Keratinocyte (primary cell): ENCODE data around the gene RNF150. TPM values are rescaled to one million over a fixed set of nuclear protein-coding genes. Genes with fewer than 3 reads are reported as not detected.

ENCODE experiments used
- DNase-seq: peaks from one replicate; pipeline ENCODE4 v3.0.0-alpha.2; 2011; ENCODE audit warnings: low read depth, missing footprints, low spot score
- FAIRE-seq: peaks from 2 replicates; lab custom pipeline; 2011; peaks lifted over from hg19 to GRCh38; lab: Jason Lieb, UNC
- H2AFZ ChIP-seq: 2 replicates; pipeline ENCODE4 v1.6.0; 2012; ENCODE audit warnings: low read length, control low read depth, inconsistent platforms; ENCODE audit not compliant: control insufficient read depth
- H3K27ac ChIP-seq: 2 replicates; pipeline ENCODE4 v1.5.1; 2011; ENCODE audit warnings: low read length; ENCODE audit not compliant: control insufficient read depth, insufficient read depth
- H3K27me3 ChIP-seq: 3 replicates; pipeline ENCODE4 v1.6.0; 2011; ENCODE audit warnings: low read length; ENCODE audit not compliant: control insufficient read depth, insufficient read depth; ENCODE audit errors: extremely low read depth
- H3K36me3 ChIP-seq, 2 experiments: 2 replicates in 1 of 2; 3 replicates in 1 of 2; pipeline ENCODE4 v1.5.1; 2011; ENCODE audit warnings: low read length in 2 of 2, mild to moderate bottlenecking in 1 of 2; ENCODE audit not compliant: control insufficient read depth in 2 of 2, insufficient read depth in 2 of 2; ENCODE audit errors: extremely low read depth in 1 of 2
- H3K4me1 ChIP-seq: 3 replicates; pipeline ENCODE4 v1.5.1; 2011; ENCODE audit warnings: low read length; ENCODE audit not compliant: control insufficient read depth, insufficient read depth; ENCODE audit errors: extremely low read depth
- H3K4me2 ChIP-seq: 3 replicates; pipeline ENCODE4 v1.6.0; 2011; ENCODE audit warnings: low read depth, low read length; ENCODE audit not compliant: control insufficient read depth, insufficient read depth; ENCODE audit errors: extremely low read depth
- H3K4me3 ChIP-seq, 3 experiments: fragments of 200-600 bp in 1 of 3; sonication (generic) in 1 of 3; 2 replicates in 2 of 3; 3 replicates in 1 of 3; pipeline ENCODE4 v1.5.1; 2011 to 2016; ENCODE audit warnings: low read length in 3 of 3, mild to moderate bottlenecking in 3 of 3, control low read depth in 2 of 3, inconsistent platforms in 1 of 3, low read depth in 1 of 3, mixed read lengths in 1 of 3, mixed run types in 1 of 3, moderate library complexity in 1 of 3; ENCODE audit not compliant: control insufficient read depth in 2 of 3, insufficient read depth in 2 of 3; ENCODE audit errors: extremely low read depth in 1 of 3
- H3K79me2 ChIP-seq: 2 replicates; pipeline ENCODE4 v1.6.0; 2012; ENCODE audit warnings: low read length; ENCODE audit not compliant: control insufficient read depth, insufficient read depth
- H3K9ac ChIP-seq: 3 replicates; pipeline ENCODE4 v1.6.0; 2011; ENCODE audit warnings: low read length; ENCODE audit not compliant: control insufficient read depth, insufficient read depth; ENCODE audit errors: extremely low read depth
- H3K9me1 ChIP-seq: 3 replicates; pipeline ENCODE4 v1.6.0; 2011; ENCODE audit warnings: low read length; ENCODE audit not compliant: control insufficient read depth, insufficient read depth; ENCODE audit errors: extremely low read depth
- H3K9me3 ChIP-seq: 2 replicates; pipeline ENCODE4 v1.5.1; 2012; ENCODE audit warnings: low read depth, low read length; ENCODE audit not compliant: control insufficient read depth
- H4K20me1 ChIP-seq: 3 replicates; pipeline ENCODE4 v1.6.0; 2011; ENCODE audit warnings: low read length; ENCODE audit not compliant: control insufficient read depth, insufficient read depth; ENCODE audit errors: extremely low read depth
- EZH2 ChIP-seq: IDR thresholded peaks from one replicate; pipeline ENCODE4 v1.6.1; 2012; ENCODE audit warnings: inconsistent platforms, mild to moderate bottlenecking, low read length, moderate library complexity
- dilution Hi-C: fragments of 300-500 bp; cut with MboI; formaldehyde crosslinking; loops from one replicate; pipeline ENCODE4 v1.7.0; 2020; ENCODE audit warnings: low sequenced_read_pairs; ENCODE audit not compliant: extremely low pct_ligation_motif_present
- polyA plus RNA-seq, 5 experiments: library from polyadenylated mRNA; depleted of rRNA in 3 of 5; stranded (reverse) in 3 of 5; stranded (forward) in 1 of 5; unstranded in 1 of 5; fragments of >200 nt; gene quantifications; 1 replicate in 1 of 5; 2 replicates in 3 of 5; 3 replicates in 1 of 5; pipeline versions ENCODE4 v1.2.1 to v1.2.3, GENCODE V29; 2011 to 2012; ENCODE audit warnings: missing spikeins in 2 of 5, low read depth in 1 of 5, low replicate concordance in 1 of 5
- TF ChIP-seq, protein P1 (sequence below), 3 experiments: IDR thresholded peaks in 1 of 3; conservative IDR thresholded peaks in 1 of 3; optimal IDR thresholded peaks in 1 of 3; 2 replicates in 2 of 3; 3 replicates in 1 of 3; pipeline versions ENCODE3 to v1.5.1; 2011; ENCODE audit warnings: low read length in 3 of 3, mild to moderate bottlenecking in 3 of 3, moderate library complexity in 2 of 3, control low read depth in 1 of 3, inconsistent platforms in 1 of 3; ENCODE audit not compliant: insufficient read depth in 2 of 3; ENCODE audit errors: extremely low read depth in 1 of 3

Gene RNF150
- polyA plus RNA-seq, 1 donor (not counting 4 experiments of a cell fraction or from before 2014, with no cell fraction given) = 0.18 TPM

DNA sequence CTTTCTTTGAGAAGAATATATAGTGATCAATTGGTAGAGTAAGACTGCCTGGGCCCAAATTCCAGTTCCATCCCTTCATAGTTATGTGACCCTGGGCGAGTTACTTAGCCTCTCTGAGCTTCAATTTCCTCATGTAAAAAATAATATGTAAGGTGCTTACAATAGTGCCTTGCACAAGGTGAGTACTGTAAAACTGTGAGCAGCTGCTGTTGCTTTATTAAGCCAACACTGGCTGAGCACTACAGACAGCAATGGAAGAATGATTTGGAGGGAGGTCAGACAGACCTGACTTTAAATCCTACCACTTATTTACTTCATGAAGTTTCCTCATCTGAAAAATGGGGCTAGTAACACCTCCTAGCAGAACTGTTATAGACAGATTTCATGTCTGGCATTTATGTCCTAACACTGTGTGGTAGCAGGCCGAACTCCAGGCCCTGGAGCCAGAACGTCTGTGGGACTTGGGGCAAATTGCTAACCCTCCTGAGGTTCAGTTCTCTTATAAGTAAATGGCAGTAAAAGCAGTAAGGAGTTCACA is 53.8 kb downstream of the RNF150 start:
- no peak overlapping the region for H3K4me3 ChIP-seq
- no peak for TF ChIP-seq EZH2
- TF ChIP-seq, protein P1, sequence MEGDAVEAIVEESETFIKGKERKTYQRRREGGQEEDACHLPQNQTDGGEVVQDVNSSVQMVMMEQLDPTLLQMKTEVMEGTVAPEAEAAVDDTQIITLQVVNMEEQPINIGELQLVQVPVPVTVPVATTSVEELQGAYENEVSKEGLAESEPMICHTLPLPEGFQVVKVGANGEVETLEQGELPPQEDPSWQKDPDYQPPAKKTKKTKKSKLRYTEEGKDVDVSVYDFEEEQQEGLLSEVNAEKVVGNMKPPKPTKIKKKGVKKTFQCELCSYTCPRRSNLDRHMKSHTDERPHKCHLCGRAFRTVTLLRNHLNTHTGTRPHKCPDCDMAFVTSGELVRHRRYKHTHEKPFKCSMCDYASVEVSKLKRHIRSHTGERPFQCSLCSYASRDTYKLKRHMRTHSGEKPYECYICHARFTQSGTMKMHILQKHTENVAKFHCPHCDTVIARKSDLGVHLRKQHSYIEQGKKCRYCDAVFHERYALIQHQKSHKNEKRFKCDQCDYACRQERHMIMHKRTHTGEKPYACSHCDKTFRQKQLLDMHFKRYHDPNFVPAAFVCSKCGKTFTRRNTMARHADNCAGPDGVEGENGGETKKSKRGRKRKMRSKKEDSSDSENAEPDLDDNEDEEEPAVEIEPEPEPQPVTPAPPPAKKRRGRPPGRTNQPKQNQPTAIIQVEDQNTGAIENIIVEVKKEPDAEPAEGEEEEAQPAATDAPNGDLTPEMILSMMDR (optimal IDR thresholded peaks at IDR 0.05 in 1 of 3, IDR thresholded peaks at IDR 0.05 in 1 of 3, conservative IDR thresholded peaks at IDR 0.05 in 1 of 3; ENCODE audit: extremely low read depth in 1 of 3, insufficient read depth in 2 of 3, low read length in 3 of 3) = no peak
- DNase-seq (no peak), FAIRE-seq (no peak)
- no peak overlapping the region for H3K27ac ChIP-seq
- no peak overlapping the region for H3K4me2 ChIP-seq
- H3K9me1 ChIP-seq = no peaks in the 10 kb centered on the region
- H3K4me1 ChIP-seq = no peaks in the 10 kb centered on the region
- H3K79me2 ChIP-seq = no peaks in the 10 kb centered on the region
- H4K20me1 ChIP-seq = no peaks in the 10 kb centered on the region
- no peak overlapping the region for H3K9ac ChIP-seq
- H3K9me3 ChIP-seq = no peaks in the 10 kb centered on the region
- no peaks in the 10 kb centered on the region for H3K36me3 ChIP-seq
- no peaks in the 10 kb centered on the region for H3K27me3 ChIP-seq
- H2AFZ ChIP-seq = no peak overlapping the region
- dilution Hi-C loops = no loop called here

DNA sequence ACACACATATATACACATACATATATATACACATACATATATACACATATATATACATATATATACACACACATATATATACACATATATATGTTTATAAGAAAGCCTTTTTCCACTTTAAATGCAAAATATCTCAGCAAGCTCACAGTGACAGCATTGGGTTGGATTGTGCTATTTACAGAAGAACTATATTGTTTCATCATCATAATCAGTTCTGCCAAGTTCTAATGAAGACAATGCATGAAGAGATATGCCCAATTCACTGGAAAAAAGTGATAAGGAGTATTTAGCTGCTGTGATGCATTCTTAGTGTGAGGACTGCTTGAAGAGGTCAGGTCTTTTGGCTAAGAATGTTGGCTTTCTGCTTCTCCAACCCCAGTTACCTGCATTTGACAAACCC is 54.4 kb downstream of the RNF150 start:
- FAIRE-seq (no peak), DNase-seq (no peak)
- H3K9me1 ChIP-seq = no peaks in the 10 kb centered on the region
- H3K4me2 ChIP-seq = no peak overlapping the region
- TF ChIP-seq EZH2 = no peak
- TF ChIP-seq, protein P1 (optimal IDR thresholded peaks at IDR 0.05 in 1 of 3, IDR thresholded peaks at IDR 0.05 in 1 of 3, conservative IDR thresholded peaks at IDR 0.05 in 1 of 3; ENCODE audit: extremely low read depth in 1 of 3, insufficient read depth in 2 of 3, low read length in 3 of 3) = no peak
- H3K9me3 ChIP-seq = no peaks in the 10 kb centered on the region
- H4K20me1 ChIP-seq = no peaks in the 10 kb centered on the region
- no peaks in the 10 kb centered on the region for H3K79me2 ChIP-seq
- dilution Hi-C loops = no loop called here
- H3K4me1 ChIP-seq = no peaks in the 10 kb centered on the region
- no peaks in the 10 kb centered on the region for H3K27me3 ChIP-seq
- H3K36me3 ChIP-seq = no peaks in the 10 kb centered on the region
- no peak overlapping the region for H3K27ac ChIP-seq
- H2AFZ ChIP-seq = no peak overlapping the region
- no peak overlapping the region for H3K9ac ChIP-seq
- no peak overlapping the region for H3K4me3 ChIP-seq
